ENCODE data around the gene PDSS2. TPM values are rescaled to one million over a fixed set of nuclear protein-coding genes. Genes with fewer than 3 reads are reported as not detected.
"Not testable (repeated sequence)": the region's sequence is repeated elsewhere in the genome, so short reads cannot be mapped to it uniquely, and the experiment has no call there.

The PDSS2 gene
- polyA plus RNA-seq, 1 experiment, result 11.6 TPM

- DNase-seq (ENCODE audit: low read depth), result no peak
- CTCF ChIA-PET, result interaction anchor here (0.6 kb wide), 1 partner anchor 59 kb away, joined by 3 read pairs; no protein-coding TSS in a partner anchor
- no peaks in the 10 kb centered on the region for H3K27me3 ChIP-seq (ENCODE audit: control insufficient read depth, insufficient read depth, low read length)
- POLR2A ChIA-PET, result no interaction called here
- TF ChIP-seq CTCF (IDR thresholded peaks at IDR 0.05; ENCODE audit: insufficient read depth, low read depth, low read length), result no peak
- no peaks in the 10 kb centered on the region for H3K36me3 ChIP-seq (ENCODE audit: control insufficient read depth, insufficient read depth, low read length)
- no peak overlapping the region for H3K4me3 ChIP-seq (ENCODE audit: low read depth, low read length)
Measured at GRCh38 chr6:107140581-107140980, 318.8 kb downstream of the PDSS2 start.

- H3K36me3 ChIP-seq (ENCODE audit: control insufficient read depth, insufficient read depth, low read length); H3K27me3 ChIP-seq (ENCODE audit: control insufficient read depth, insufficient read depth, low read length); CTCF ChIA-PET; DNase-seq (ENCODE audit: low read depth); POLR2A ChIA-PET; H3K4me3 ChIP-seq (ENCODE audit: low read depth, low read length): not testable (repeated sequence)
Measured at GRCh38 chr6:107136324-107136723, 323.0 kb downstream of the PDSS2 start.

GRCh38 chr6:107135048-107135680 lies 324.2 kb downstream of the PDSS2 start:
- POLR2A ChIA-PET, CTCF ChIA-PET: not testable (repeated sequence)

GRCh38 chr6:107132330-107132954 lies 326.9 kb downstream of the PDSS2 start:
- DNase-seq (ENCODE audit: low read depth), result no peak
- ChIA-PET CTCF (interaction anchor here (0.7 to 2.0 kb wide), 10 partner anchors 12 to 734 kb away, joined by 3 to 7 read pairs (median 3); partner anchors contain the start of gene BEND3), POLR2A (no interaction called here)
- no peak overlapping the region for H3K4me3 ChIP-seq (ENCODE audit: low read depth, low read length)
- H3K27me3 ChIP-seq (ENCODE audit: control insufficient read depth, insufficient read depth, low read length), result no peaks in the 10 kb centered on the region
- peak; percentile 44 for TF ChIP-seq CTCF (IDR thresholded peaks at IDR 0.05; ENCODE audit: insufficient read depth, low read depth, low read length)
- no peaks in the 10 kb centered on the region for H3K36me3 ChIP-seq (ENCODE audit: control insufficient read depth, insufficient read depth, low read length)

More at GRCh38 chr6:107135048-107135680, 324.2 kb downstream of the PDSS2 start:
- not testable (repeated sequence) for H3K4me3 ChIP-seq (ENCODE audit: low read depth, low read length); DNase-seq (ENCODE audit: low read depth); H3K36me3 ChIP-seq (ENCODE audit: control insufficient read depth, insufficient read depth, low read length); H3K27me3 ChIP-seq (ENCODE audit: control insufficient read depth, insufficient read depth, low read length)

- Histone ChIP-seq H3K36me3 (ENCODE audit: control insufficient read depth, insufficient read depth, low read length) (no peaks in the 10 kb centered on the region), H3K27me3 (ENCODE audit: control insufficient read depth, insufficient read depth, low read length) (no peaks in the 10 kb centered on the region), H3K4me3 (ENCODE audit: low read depth, low read length) (no peak overlapping the region)
- POLR2A ChIA-PET, result no interaction called here
- CTCF ChIA-PET, result interaction anchor here (0.7 to 1.6 kb wide), 3 partner anchors 15 to 330 kb away, joined by 3 to 5 read pairs (median 5); partner anchors contain the start of gene PDSS2
- DNase-seq (ENCODE audit: low read depth), result no peak
- TF ChIP-seq CTCF (IDR thresholded peaks at IDR 0.05; ENCODE audit: insufficient read depth, low read depth, low read length), result no peak
Measured at GRCh38 chr6:107129370-107129925, 329.9 kb downstream of the PDSS2 start.

- POLR2A ChIA-PET, result no interaction called here
- no peak for DNase-seq (ENCODE audit: low read depth)
- CTCF ChIA-PET, result interaction anchor here (1.6 kb wide), 1 partner anchor 15 kb away, joined by 5 read pairs; no protein-coding TSS in a partner anchor
- Histone ChIP-seq H3K36me3 (ENCODE audit: control insufficient read depth, insufficient read depth, low read length) (no peaks in the 10 kb centered on the region), H3K27me3 (ENCODE audit: control insufficient read depth, insufficient read depth, low read length) (no peaks in the 10 kb centered on the region), H3K4me3 (ENCODE audit: low read depth, low read length) (no peak overlapping the region)
- no peak for TF ChIP-seq CTCF (IDR thresholded peaks at IDR 0.05; ENCODE audit: insufficient read depth, low read depth, low read length)
Measured at GRCh38 chr6:107128577-107128976, 330.8 kb downstream of the PDSS2 start.

All from BJ (cell line).